Lower lobe of right lung (tissue), 2 donors: ENCODE measurements around the gene ARHGEF25. TPM values are rescaled to one million over a fixed set of nuclear protein-coding genes. Genes with fewer than 3 reads are reported as not detected.

Experiments
- ATAC-seq, 2 donors: fragments of 200-7000 bp; cut with Tn5 transposase; one replicate each; pipeline ENCODE4 v1.9.1; 2020 to 2022; ENCODE audit warnings: mild to moderate bottlenecking in 2 of 2, moderate library complexity in 2 of 2
- DNase-seq: peaks from one replicate; pipeline ENCODE4 v3.0.0-alpha.2; 2020
- H3K27ac ChIP-seq: fragments of 200-600 bp; one replicate; pipeline ENCODE4 v1.8.0; 2022
- H3K27me3 ChIP-seq: fragments of 200-600 bp; one replicate; pipeline ENCODE4 v1.8.0; 2022; ENCODE audit warnings: low read depth
- H3K36me3 ChIP-seq: fragments of 200-600 bp; one replicate; pipeline ENCODE4 v1.8.0; 2022; ENCODE audit warnings: mild to moderate bottlenecking
- H3K4me1 ChIP-seq: fragments of 200-600 bp; one replicate; pipeline ENCODE4 v1.8.0; 2022
- H3K4me3 ChIP-seq: fragments of 200-600 bp; one replicate; pipeline ENCODE4 v1.8.0; 2022; ENCODE audit warnings: mild to moderate bottlenecking
- H3K9me3 ChIP-seq: fragments of 200-600 bp; one replicate; pipeline ENCODE4 v1.8.0; 2022
- CTCF ChIP-seq: fragments of 200-600 bp; IDR thresholded peaks from one replicate; pipeline ENCODE4 v1.8.0; 2022; ENCODE audit warnings: antibody characterized with exemption, mild to moderate bottlenecking
- intact Hi-C: fragments of 100-400 bp; cut with DNase I; formaldehyde crosslinking; loops from one replicate; pipeline ENCODE4 v1.11.0; 2022
- total RNA-seq: library from RNA; stranded (reverse); fragmentation: NEBNext Ultra II Directional; extraction: Animal tissue kit (Norgen Biotek cat#: 25700); gene quantifications from one replicate; pipeline ENCODE4 v1.2.1, GENCODE V29; 2021
- donor health status: DM: no; HTN: yes; CAD: no; lungs with severe emphysema.

ARHGEF25 gene
- total RNA-seq, 1 donor from 2014 or later: 11.5 TPM

DNA sequence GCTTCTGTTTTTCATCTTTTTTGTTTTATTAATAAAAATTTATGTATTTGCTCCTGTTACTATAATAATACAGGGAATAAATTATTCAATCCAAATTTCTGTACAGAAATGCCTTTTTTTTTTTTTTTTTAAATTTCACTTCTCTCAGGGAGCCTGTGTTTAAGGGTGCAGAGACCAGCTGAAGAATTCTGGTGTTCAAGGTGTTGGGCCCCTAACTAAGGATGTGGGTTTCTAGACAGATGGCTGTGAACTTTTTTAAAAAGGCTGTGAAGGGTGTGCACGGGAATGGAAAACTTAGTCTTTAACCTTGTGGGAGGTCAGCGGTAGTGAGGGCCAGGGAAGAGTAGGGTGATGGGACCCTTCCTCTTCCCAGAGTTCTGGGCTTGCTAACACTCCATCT is 7.9 kb upstream of the ARHGEF25 start:
- no peak overlapping the region for H3K4me3 ChIP-seq
- peaks cover 55% of the 10 kb centered on the region for H3K36me3 ChIP-seq
- H3K27ac ChIP-seq: peak overlapping the region; percentile 83

DNA sequence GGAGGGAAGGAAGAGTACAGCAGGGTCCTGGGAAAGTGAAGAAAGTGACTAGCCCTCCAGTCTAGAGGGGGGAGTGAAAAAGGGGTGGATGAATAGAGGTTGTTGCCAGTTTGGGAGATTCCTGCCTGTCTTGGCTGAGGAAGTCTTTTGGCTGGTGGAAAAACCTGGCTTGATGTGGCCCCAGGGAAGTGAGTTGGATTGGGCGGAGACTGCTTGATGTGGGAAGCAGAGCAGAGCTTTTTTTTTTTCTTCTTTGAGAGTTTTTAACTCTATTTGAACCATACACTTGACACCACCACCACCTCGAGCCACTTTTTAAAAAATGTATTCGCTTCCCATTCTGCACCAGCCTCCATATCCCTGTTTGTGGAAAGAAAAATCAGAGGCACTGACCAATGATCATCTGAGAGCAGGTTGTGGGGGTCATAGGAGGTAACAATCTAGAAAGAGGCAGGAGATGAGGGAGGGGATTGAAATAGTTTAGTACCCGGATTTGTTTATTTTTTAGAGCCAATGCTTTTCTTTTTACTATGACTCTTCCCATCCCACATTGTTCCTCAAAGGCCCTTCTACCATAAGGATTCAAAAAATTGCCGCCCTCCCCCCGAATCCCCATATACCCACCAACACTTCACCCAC is 7.3 kb upstream of the ARHGEF25 start:
- peak overlapping the region; percentile 65 for H3K4me3 ChIP-seq
- peaks cover 50% of the 10 kb centered on the region for H3K36me3 ChIP-seq
- peaks cover 19% of the 10 kb centered on the region for H3K4me1 ChIP-seq
- H3K9me3 ChIP-seq: no peaks in the 10 kb centered on the region
- intact Hi-C loops: no loop called here
- H3K27ac ChIP-seq: peak overlapping the region; percentile 83
- ATAC-seq: peak; percentile 52 to 56
- peaks cover 4% of the 10 kb centered on the region for H3K27me3 ChIP-seq
- no peak for TF ChIP-seq CTCF
- DNase-seq: no peak

More for the DNA sequence above, 7.9 kb upstream of the ARHGEF25 start:
- ATAC-seq (no peak), DNase-seq (no peak)
- Histone ChIP-seq H3K27me3 (peaks cover 4% of the 10 kb centered on the region), H3K4me1 (peaks cover 19% of the 10 kb centered on the region), H3K9me3 (no peaks in the 10 kb centered on the region)
- intact Hi-C loops: no loop called here
- TF ChIP-seq CTCF: no peak

DNA sequence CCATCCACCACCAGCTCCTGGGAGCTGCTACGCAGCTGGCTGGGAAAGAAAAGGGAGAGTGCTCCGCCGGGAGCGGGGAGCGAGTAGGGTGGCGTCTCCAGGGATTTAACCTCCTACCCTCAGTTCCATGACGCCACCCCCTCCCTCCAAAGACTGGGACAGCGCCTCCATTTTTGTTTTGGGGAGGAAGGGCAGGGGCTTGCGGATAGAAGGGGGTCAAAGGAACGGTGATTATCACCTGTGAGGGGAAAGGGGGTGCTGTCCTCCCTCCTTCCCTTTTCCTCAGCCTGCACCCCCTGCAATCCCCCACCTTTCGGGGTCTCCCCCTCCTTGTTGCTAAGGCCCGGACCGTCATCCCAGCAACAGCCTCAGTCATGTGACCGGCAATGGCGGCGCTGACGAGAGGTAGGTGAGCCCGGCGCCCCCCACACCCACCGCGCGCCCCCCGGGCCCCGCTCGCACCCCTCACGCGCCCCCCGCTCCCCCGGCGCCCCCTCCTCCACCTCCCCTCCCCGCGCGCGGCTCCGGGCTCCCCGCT is 6.7 kb upstream of the ARHGEF25 start, which contains the start of gene DTX3:
Gene DTX3 (plus strand): TSS at position 371 of the 538 bp plus-strand sequence. CDS start 1,694 bp downstream, outside the sequence.
- DNase-seq (no peak), ATAC-seq (peak; percentile 48 to 68)
- Histone ChIP-seq H3K9me3 (no peaks in the 10 kb centered on the region), H3K4me3 (peak within 1 kb of the TSS; percentile 65), H3K4me1 (peaks cover 19% of the 10 kb centered on the region), H3K27ac (peak within 1 kb of the TSS; percentile 83), H3K36me3 (peaks cover 44% of the 10 kb centered on the region), H3K27me3 (peaks cover 4% of the 10 kb centered on the region)
- TF ChIP-seq CTCF: no peak
- intact Hi-C loops: no loop called here

DNA sequence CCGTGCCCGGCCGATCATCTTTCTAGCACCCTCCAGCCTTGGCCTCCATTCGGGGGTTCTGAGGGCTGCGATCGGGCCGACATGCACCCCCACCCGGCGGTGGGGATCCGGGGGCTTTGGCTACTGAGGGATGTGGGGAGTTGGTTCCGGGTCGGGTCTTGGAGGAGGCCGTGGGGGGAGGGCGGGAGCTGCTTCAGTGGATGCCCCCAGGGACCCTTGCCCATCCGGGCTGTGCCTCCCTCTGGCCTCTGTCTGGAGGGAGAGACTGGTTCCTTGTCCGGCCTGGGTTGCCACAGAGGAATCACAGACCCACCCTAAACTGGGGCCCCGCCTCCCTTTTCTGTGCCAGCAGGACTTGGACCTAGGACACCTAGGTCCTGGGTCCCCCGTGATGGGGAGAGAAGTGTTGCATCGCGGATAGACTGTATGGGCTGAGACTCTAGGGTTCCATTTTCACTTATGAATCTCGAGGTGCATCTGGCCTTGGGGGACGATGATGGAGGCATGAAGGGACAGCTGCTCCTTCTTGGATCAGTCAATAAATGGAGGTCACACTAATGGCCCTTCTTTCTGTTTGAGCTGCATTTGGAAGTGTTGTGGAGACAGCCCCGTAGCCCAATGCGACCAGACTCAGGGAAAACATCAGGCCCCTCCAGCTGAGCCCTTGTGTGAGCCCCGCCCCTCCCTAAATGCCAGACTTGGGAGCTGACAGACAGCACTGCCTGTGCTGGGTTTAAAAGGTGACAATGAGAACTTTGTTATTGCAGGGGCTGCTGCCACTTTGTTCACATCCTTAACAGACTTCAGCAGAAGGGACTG is 6.0 kb upstream of the ARHGEF25 start:
- Histone ChIP-seq H3K36me3 (peaks cover 37% of the 10 kb centered on the region), H3K4me3 (peak overlapping the region; percentile 65), H3K9me3 (no peaks in the 10 kb centered on the region), H3K27me3 (peaks cover 4% of the 10 kb centered on the region), H3K4me1 (peaks cover 19% of the 10 kb centered on the region), H3K27ac (peak overlapping the region; percentile 83)
- intact Hi-C loops: no loop called here
- ATAC-seq: peak; percentile 29 to 45
- no peak for DNase-seq
- no peak for TF ChIP-seq CTCF

GRCh38 chr12:57605811-57606311 is 5.4 kb upstream of the ARHGEF25 start:
- peaks cover 4% of the 10 kb centered on the region for H3K27me3 ChIP-seq
- no peak for DNase-seq
- no peak for TF ChIP-seq CTCF
- H3K27ac ChIP-seq: no peak overlapping the region
- intact Hi-C loops: no loop called here
- peak overlapping the region; percentile 65 for H3K4me3 ChIP-seq
- no peak for ATAC-seq
- H3K9me3 ChIP-seq: no peaks in the 10 kb centered on the region
- H3K4me1 ChIP-seq: peaks cover 23% of the 10 kb centered on the region
- H3K36me3 ChIP-seq: peaks cover 31% of the 10 kb centered on the region
